GM12874 (cell line): ENCODE measurements around the gene TPP1.

Experiments used
- TF ChIP-seq, protein P1 (sequence below): IDR thresholded peaks from 2 replicates; pipeline ENCODE4 v1.5.1; 2011; ENCODE audit warnings: low read depth, mild to moderate bottlenecking, control low read depth, low read length, moderate library complexity; ENCODE audit not compliant: insufficient read depth

Gene TPP1

DNA sequence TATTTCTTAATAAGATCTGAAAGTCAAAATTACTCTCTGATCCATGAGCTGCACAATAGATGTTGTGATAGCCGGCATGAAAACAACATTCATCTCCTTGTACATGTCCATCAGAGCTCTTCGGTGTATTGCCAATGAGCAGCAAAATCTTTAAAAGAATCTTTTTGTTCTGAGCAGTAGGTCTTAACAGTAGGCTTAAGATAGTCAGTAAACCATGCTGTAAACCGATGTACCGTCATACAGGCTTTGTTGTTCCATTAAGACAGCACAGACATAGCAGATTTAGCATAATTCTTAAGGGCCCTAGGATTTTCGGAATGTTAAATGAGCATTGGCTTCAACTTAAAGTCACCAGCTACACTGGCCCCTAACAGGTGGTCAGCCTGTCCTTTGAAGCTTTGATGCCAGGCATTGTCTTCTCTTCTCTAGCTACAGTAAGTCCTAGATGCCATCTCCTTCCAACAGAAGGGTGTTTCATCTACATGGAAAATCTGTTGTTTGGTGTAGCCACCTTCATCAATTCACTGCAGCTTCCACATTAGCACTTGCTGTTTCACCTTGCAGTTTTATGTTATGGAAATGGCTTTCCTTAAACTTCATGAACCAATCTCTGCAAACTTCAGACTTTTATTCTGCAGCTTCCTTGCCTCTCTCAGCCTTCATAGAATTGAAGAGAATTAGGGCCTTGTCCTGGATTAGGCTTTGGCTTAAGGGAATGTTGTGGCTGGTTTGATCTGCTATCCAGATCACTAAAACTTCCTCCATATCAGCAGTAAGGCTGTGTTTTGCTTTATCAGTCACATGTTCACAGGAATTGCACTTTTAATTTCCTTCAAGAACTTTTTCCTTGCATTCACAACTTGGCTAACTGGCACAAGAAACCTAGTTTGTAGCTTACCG, 44.2 kb downstream of the TPP1 start:
- TF ChIP-seq, protein P1, sequence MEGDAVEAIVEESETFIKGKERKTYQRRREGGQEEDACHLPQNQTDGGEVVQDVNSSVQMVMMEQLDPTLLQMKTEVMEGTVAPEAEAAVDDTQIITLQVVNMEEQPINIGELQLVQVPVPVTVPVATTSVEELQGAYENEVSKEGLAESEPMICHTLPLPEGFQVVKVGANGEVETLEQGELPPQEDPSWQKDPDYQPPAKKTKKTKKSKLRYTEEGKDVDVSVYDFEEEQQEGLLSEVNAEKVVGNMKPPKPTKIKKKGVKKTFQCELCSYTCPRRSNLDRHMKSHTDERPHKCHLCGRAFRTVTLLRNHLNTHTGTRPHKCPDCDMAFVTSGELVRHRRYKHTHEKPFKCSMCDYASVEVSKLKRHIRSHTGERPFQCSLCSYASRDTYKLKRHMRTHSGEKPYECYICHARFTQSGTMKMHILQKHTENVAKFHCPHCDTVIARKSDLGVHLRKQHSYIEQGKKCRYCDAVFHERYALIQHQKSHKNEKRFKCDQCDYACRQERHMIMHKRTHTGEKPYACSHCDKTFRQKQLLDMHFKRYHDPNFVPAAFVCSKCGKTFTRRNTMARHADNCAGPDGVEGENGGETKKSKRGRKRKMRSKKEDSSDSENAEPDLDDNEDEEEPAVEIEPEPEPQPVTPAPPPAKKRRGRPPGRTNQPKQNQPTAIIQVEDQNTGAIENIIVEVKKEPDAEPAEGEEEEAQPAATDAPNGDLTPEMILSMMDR = no peak

DNA sequence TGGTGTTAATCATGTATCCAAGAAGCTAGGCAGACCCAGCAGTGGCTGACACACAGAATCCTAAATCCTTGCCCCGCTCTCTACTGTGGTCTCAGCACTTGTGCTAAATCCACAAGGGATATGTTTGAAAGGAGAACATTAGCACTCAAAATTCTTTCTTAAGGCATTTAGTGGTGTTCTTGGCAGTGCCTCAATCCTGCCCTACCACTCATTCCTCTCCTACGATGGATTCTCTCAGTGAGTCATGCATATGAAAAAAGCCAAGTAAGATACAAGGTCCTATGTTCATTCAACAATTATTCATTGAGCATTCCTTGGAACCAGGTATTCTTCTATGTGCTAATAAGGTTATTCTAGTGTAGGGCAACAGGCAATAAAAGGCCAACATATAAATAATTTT, 47.0 kb downstream of the TPP1 start:
- TF ChIP-seq, protein P1 = no peak

DNA sequence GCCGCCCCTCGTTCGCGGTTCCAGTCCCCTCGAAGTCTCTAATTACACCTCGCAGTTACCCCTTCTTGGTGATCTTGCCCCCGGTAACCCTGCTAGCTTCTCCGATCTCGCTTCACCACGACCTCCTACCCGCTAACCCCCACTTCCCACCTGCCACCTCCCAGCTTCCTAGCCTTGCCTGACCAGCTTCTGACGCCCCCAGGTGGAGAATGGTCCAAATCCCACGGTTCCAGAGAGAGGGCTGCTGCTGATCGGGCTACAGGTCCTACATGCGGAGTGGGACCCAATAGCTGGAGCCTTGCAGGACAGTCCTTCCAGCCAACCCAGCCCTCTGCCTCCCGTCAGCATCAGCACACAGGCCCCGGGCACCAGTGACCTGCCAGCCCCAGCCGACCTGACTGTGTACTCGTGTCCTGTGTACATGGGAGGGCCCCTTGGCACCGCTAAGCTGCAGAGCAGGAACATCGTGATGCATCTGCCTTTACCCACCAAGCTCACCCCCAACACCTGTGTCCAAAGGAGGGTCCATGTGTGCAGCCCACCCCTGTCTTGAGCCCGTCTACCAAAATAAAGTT, 47.7 kb downstream of the TPP1 start:
- TF ChIP-seq, protein P1 = no peak

DNA sequence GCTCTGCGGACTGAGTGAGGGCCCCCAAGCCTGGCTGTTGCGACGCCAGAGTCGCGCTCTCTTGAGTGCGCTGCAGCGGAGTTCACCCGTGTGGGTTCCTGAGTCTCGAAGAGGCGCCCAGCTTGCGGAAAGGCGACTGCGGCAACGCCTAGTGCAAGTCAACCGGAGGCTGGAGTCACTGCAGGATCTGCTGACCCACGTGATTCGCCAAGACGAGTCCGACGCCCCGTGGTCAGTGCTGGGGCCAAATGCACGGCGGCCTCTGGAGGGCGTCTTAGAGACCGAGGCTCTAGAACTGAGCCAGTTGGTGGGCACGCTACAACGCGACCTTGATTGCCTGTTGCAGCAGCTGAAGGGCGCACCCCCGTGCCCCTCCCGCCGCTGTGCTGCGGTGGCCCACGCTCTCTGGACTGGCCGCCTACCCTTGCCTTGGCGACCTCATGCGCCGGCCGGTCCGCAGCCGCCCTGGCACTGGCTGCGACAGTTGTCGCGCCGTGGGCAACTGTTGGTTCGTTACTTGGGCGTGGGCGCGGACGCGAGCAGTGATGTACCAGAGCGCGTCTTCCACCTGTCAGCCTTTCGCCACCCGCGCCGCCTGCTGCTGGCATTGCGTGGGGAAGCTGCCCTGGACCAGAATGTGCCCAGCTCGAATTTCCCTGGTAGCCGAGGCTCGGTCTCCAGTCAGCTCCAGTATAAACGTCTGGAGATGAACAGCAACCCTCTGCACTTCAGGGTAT, 48.4 kb downstream of the TPP1 start:
- TF ChIP-seq, protein P1 = no peak

DNA sequence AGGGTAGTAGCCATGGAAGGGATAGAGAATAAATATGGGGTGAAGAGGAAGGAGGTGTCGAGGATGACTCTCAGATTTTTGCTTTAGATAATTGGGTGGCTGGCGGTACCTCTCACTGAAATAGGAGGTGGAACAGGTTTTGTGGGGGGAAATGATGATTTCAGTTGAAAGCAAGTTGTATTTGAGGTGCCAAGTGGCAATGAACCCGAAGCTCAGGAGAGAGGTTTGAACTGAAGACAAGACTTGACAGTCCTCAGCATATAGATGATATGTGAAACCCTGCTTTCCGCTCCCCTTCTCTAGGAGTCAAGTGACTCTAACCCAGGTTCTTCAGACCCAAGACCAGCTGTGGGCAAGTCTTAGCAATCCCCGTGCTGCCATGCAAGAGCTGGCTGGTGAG, 49.5 kb downstream of the TPP1 start:
- TF ChIP-seq, protein P1 = no peak

DNA sequence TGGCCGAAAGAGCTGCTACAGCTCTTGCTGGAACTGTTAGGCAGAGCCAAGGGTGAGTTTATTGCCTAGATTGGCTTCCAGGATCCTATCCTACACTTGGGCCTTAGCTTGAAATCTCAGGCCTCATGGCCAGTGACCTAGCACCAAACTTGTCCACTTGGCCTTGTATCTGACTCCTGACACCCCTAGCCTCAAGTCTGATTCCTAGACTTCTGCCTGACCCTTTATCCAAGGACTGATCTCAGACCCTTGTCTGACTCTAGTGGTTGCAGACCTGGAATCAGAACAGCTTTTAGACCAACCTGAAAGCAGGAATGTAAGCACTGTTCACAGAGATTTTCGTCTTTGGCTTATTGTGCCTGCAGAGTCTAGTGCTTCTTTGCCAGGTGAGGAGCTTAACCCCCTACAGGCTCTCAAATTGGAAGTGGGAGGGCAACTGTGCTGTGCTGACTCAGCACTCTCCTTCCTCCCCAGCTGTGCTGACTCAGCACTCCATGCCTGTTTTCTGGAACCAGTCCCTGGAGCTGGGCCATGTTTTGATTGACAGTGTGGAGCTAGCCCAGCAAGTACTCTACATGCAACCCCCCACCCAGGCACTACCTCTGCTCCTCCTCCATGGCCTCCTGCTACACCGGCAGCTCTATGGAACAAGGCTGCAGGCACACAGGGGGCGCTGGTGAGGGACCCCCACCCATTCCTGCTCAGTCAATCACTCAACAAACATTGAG, 50.9 kb downstream of the TPP1 start:
- TF ChIP-seq, protein P1 = no peak

DNA sequence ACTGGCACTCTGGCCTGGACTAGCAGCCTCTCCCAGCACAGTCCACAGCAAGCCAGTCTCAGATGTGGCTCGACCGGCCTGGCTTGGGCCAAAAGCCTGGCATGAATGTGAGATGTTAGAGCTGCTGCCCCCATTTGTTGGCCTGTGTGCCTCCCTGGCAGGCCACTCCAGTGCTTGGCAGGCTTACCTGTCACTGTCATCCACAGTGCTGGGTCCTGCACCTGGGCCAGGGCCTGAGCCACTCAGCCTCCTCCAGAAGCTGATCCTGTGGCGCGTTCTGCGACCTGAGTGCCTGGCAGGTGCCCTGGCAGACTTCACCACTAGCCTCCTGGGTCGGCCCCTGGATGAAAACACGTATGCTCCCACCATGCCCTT, 51.9 kb downstream of the TPP1 start:
- TF ChIP-seq, protein P1 = no peak
